PC-3 (cell line): Measurements from ENCODE around the gene ZNF335.

ENCODE experiments used
- CTCF ChIP-seq: fragments of 300-600 bp; sonication (generic); conservative IDR thresholded peaks from 2 replicates; pipeline ENCODE4 v1.5.1; 2017; ENCODE audit warnings: antibody characterized with exemption, low read depth, mild to moderate bottlenecking, low read length
- EZH2 ChIP-seq: fragments of 300-600 bp; sonication (generic); IDR thresholded peaks from one replicate; pipeline ENCODE4 v1.6.1; 2017; ENCODE audit warnings: antibody characterized with exemption, mild to moderate bottlenecking, low read length; ENCODE audit not compliant: unreplicated experiment
- EZH2phosphoT487 ChIP-seq: fragments of 300-600 bp; sonication (generic); IDR thresholded peaks from 2 replicates; pipeline ENCODE4 v1.6.1; 2018; ENCODE audit warnings: mild to moderate bottlenecking, antibody characterized with exemption, low read length, borderline replicate concordance

- TF ChIP-seq CTCF (no peak), EZH2 (no peak), EZH2phosphoT487 (no peak)
These were observed 46.6 kb upstream of the ZNF335 start for GRCh38 chr20:46018611-46019010.
